Measurements from ENCODE around the gene DHX30.
"Not testable (repeated sequence)": the region's sequence is repeated elsewhere in the genome, so short reads cannot be mapped to it uniquely, and the experiment has no call there.

Gene DHX30

DNA sequence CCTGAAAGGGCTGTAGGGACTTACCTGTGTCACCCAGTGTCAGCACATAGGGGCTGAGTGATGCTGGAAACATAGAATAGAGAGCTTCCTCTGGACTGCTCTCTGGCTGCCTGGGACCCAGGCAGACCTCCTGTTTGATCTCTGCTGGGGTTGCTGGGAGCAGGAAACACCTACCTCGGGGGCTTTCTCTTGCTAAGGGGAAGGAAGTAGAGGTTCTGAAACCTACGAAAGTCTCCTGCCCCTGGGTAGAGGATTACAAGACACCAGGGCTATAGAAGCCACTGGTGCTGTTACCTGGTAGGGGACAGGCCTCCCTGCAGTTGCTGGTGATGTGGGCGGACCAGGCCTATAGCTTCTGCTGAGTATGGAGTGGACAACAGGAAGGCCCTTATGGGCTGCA lies 81.7 kb downstream of the DHX30 start:
- no peak for DNase-seq (ENCODE audit: low spot score)

DNA sequence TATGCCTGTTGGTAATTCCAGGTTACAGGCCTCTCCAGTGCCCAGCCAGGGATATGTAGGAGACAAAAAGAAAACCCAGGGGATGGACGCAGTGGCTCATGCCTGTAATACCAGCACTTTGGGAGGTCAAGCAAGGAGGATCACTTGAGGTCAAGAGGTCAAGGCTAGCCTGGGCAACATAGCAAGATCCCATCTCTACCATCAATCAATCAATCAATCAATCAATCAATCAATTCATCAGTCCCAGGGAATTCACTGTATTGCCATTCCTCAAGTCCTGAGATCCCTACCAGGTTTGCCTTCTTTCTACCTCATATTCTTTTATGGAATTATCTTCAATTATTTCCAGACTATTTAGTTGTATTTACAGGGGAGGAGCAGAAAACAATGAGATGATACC lies 82.2 kb downstream of the DHX30 start:
- DNase-seq (ENCODE audit: low spot score) = no peak

DNA sequence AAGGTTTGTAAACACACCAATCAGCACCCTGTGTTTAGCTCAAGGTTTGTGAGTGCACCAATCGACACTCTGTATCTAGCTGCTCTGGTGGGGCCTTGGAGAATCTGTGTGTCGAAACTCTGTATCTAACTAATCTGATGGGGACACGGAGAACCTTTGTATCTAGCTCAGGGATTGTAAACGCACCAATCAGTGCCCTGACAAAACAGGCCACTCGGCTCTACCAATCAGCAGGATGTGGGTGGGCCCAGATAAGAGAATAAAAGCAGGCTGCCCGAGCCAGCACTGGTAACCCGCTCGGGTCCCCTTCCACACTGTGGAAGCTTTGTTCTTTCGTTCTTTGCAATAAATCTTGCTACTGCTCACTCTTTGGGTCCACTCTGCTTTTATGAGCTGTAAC lies 85.1 kb downstream of the DHX30 start:
- not testable (repeated sequence) for DNase-seq (ENCODE audit: low spot score)

DNA sequence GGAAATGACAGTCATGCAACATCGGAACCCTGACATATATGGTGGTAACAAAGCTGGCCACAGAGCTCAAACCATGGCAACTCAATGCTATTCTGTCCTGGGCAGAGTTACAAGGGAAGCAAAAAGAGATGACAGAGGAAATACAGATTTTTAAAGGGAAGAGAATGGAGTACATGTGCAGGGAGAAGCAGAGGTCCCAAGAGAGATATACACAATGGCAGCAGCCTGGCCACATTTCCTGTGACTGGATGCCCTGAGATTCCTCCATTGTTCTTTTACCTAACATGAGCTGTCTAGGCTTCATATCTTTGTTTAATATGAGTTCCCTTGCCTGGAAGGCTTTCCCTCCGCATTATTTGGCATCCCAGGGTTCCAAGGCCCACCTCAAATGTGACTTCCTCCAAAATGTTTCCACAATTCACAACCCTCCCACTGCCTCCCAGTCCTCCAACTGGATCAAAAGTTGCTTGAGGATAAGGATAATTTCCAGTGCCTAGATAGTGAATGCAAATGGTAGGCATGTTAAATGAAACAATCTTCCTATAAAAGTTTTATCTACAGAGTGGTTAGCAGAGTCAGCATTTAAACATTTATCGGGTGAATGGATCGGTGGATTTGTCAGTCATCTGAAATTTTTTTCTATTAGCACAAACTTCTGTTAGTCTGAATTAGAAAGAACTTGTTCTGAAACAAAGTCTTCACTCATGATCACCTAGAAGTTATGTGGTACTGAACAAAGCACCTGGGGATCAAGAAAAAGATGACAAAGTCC lies 86.2 kb downstream of the DHX30 start:
- DNase-seq (ENCODE audit: low spot score) = no peak

DNA sequence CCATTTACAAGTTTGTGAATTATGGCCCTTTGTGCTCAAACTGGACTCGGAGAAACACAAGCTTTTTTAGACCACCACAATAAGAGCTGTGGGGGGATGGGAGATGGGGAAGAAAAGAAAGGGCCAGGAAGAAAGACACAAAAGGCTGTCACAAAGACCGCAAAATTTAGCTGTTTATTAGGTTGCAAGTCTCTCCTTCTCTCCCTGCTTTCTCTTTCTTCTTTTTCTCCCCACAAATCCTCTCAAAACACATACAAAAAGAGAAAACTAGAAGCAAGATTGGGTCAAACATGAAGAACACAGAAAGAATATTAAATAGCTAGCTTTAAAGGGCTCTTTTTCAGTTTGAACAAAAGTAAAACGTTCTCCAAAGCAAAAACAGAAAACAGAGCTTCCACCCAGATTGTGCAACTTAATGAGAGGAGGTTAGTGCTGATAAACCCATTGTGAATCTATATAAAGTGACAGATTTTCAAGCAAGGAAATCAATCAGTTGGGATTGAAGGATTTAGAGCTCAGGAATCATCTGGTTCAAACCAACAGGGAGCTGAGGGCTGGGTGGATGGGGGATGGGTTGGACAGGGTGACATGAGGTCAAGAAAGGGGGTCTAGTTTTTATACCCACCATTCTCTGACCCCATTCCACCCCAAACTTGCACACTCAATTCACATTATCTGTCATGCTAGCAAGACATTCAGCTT lies 87.3 kb downstream of the DHX30 start:
- DNase-seq (ENCODE audit: low spot score) = peak; percentile 17

DNA sequence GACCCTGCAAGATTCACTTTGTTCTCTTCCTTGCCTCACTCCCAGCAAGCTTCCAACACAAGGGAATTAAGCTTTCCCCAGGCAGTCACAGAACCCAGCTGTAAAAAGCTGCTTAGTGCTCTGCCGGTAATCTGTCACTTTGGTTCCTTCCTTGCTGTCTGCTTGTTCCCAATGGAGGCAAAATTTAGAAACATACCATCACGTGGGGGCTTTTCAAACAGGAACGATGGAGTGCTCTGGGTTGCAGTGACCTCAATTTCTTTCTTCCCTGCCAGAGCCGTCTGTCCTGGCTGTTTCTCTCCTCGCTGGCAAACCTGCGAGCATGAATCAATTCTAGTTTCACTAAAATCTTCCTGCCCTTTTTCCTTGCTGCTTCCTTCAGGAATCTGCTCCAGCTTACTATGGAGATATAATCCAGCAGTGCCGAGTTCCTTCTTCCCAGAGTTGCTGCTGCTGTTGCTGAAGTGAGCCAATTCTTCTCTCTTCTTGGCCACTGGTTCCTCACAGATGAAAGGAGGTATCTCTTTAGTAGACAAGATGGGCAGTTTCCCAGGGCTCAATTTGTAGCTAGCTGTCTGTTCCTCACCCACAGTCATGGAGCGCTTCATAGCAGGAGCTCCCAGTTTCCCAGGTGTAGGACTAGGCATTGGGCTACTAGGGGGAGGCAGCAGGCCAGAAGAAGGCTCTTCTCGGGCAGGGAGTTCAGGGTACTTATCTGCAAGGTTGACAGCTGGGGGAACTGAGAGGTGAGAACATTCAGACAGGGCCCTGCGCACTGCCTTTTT lies 88.1 kb downstream of the DHX30 start:
- DNase-seq (ENCODE audit: low spot score) = peak; percentile 72

DNA sequence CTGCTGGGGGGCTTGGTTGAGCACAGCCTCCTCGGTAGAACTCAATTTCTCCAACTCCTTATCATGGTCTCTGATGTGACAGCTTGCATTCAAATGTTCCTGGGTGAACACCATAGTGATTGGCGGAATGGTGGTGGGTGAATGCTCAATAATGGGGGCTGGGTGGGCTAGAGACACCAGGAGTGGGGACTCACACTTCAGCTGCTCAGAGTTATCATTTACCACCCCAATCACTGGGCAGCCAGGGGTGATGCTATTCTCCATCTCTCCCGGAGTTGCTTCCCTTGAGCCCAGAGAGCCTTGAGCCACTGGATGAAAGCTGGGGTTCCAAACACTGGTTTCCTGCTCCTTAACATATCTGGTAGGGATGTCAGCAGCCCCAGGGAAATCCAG lies 88.7 kb downstream of the DHX30 start:
- DNase-seq (ENCODE audit: low spot score) = peak; percentile 10

DNA sequence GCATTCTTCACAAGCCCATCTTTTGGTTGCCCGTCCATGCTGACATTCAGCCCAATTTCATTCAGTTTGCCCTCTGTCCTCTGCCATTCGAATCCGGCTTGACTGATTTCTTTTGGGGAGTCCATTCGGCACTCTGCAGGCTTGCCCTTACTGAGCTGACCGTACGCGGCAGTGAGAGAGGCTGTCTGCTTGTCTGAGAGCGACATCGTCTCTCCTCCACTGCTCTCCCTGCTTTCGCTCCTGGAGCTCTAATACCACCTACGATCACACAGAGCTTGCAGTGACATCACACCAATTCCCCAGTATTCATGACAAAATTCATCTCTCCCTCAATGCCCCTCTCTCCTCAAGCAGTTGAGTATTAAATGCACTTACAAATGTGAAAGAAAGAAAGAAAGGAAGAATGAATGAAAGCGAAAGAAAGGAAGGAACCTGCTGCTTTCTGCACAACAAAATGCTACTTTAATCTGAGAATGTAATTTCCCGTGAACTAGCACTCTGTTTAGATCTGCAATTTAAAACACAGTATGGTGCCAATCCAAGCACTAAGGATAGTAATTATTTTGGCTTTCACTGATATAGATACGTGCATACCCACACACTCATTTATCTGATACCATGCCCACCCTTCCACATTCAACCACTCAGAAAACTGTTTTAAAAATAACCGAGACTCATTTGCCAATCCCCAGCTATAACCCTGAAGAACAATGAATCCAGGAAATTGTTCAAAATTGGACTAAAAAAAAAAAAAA lies 89.5 kb downstream of the DHX30 start:
- DNase-seq (ENCODE audit: low spot score) = peak; percentile 77

DNA sequence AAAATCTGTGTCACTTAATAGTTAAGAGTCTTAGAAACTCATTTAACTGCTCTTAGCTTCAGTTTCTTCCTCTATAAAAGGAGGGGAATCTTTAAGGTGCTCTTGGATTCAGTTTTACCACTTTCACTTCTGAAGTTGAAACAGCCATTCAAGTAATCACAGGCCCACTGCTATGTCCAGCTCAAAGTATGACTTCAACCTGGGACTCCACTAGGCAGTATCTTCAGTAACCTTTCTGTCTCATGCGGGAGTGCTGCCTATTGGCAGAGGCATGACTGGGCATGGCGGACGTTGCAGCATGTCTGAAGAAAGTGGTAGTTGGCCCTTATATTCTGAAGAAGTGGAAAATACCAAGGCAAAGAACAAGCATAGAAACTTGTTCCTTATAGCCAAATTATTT lies 92.3 kb downstream of the DHX30 start:
- no peak for DNase-seq (ENCODE audit: low spot score)

DNA sequence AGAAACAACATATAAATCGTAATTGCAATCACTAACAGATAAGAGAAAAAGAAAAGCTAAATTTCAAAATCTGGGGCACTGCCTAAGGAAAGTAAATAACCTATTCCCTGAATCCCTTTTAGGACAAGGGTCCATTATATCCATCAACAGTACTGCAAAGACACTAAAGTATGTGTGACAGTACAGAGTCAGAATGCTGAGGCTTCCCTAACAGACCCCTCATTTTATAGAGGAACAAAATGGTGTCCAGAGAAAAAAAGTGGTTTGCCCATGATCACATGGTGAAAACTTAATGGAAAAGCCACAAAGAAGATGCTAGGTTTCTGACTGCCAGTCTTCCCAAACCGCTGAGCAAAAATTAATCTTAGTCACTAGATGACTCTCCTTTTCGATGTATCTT lies 93.8 kb downstream of the DHX30 start:
- DNase-seq (ENCODE audit: low spot score) = no peak

DNA sequence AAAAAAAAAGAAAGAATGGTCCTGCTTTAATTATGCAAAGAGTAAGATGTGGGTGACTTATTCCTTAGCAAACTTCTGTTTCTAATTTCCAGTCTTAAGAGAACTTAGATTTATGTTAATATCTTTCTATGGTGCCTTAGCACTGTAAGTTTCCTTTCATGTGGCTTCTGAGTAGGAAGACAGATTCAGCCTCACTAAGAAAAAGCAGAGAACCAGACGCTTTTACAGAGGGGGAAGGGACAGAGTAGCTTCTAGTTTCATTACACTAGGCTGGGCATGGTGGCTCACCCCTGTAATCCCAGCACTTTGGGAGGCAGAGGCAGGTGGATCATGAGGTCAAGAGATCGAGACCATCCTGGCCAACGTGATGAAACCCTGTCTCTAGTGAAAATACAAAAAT lies 95.0 kb downstream of the DHX30 start:
- no peak for DNase-seq (ENCODE audit: low spot score)

DNA sequence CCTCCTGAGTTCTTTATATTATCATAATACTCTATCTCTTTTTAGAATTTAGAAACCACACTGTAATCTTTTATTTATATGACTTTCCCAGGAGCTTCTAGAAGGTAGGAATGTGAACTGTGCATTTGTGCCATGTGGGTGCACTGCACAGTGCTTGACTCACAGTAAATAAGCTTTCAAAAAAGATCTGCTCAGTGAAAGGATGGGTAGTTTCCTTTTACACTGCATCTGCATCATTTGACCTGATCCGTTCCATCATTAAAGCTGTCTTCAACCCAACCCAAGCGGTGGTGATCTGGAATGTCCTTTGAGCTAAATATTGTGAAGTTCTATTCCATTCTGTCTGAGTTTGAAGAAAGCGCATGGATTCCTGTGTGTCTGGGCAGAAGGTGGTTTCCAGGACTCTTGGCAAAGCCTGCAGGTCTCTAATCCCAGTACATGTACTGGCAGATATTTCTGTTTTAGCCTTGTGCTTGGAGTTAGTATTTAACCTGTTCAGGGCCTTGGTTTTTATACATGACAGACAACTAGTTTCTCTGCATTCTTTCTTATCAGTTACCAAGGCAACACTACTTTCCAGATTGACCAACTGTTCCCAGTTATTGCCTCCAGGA lies 96.7 kb downstream of the DHX30 start:
- DNase-seq (ENCODE audit: low spot score) = peak; percentile 8

All from Ammon's horn (tissue), 1 donor.